Kidney glomerular epithelial cell (primary cell): Measurements from ENCODE around the gene TBC1D16.

ENCODE experiments used
- DNase-seq: peaks from one replicate; lab custom pipeline; 2025; lab: John Stamatoyannopoulos, UW

Gene TBC1D16

GRCh38 chr17:80024206-80024972 is 11.3 kb downstream of the TBC1D16 start:
- no peak for DNase-seq

- no peak for DNase-seq
Observed at GRCh38 chr17:80023481-80024205, 12.0 kb downstream of the TBC1D16 start.

GRCh38 chr17:80021600-80021999 is 14.1 kb downstream of the TBC1D16 start:
- no peak for DNase-seq

- no peak for DNase-seq
Observed at GRCh38 chr17:80018917-80019651, 16.6 kb downstream of the TBC1D16 start.

GRCh38 chr17:80017226-80018010 is 18.3 kb downstream of the TBC1D16 start:
- DNase-seq: no peak

GRCh38 chr17:80012765-80013741 is 22.6 kb downstream of the TBC1D16 start:
- no peak for DNase-seq

GRCh38 chr17:80011989-80012555 is 23.6 kb downstream of the TBC1D16 start:
- DNase-seq: no peak

- no peak for DNase-seq
Observed at GRCh38 chr17:80010283-80010858, 25.3 kb downstream of the TBC1D16 start.

GRCh38 chr17:80009391-80010282 is 26.0 kb downstream of the TBC1D16 start:
- DNase-seq: no peak

GRCh38 chr17:80008848-80009247 is 26.8 kb downstream of the TBC1D16 start:
- no peak for DNase-seq

GRCh38 chr17:80008383-80008840 is 27.3 kb downstream of the TBC1D16 start:
- DNase-seq: peak; percentile 61

GRCh38 chr17:80007939-80008338 is 27.7 kb downstream of the TBC1D16 start:
- DNase-seq: no peak

- no peak for DNase-seq
Observed at GRCh38 chr17:80006811-80007752, 28.6 kb downstream of the TBC1D16 start.

GRCh38 chr17:80006339-80006720 is 29.3 kb downstream of the TBC1D16 start:
- DNase-seq: no peak

GRCh38 chr17:80005360-80006338 is 30.0 kb downstream of the TBC1D16 start:
- peak; percentile 24 for DNase-seq

GRCh38 chr17:80003969-80004368 is 31.7 kb downstream of the TBC1D16 start:
- no peak for DNase-seq
